ENCODE measurements around the gene APBB2. TPM values are rescaled to one million over a fixed set of nuclear protein-coding genes. Genes with fewer than 3 reads are reported as not detected.
"Not testable (repeated sequence)": the region's sequence is repeated elsewhere in the genome, so short reads cannot be mapped to it uniquely, and the experiment has no call there.

APBB2 gene
- total RNA-seq, 1 experiment from 2014 or later, result 3.7 TPM

DNA sequence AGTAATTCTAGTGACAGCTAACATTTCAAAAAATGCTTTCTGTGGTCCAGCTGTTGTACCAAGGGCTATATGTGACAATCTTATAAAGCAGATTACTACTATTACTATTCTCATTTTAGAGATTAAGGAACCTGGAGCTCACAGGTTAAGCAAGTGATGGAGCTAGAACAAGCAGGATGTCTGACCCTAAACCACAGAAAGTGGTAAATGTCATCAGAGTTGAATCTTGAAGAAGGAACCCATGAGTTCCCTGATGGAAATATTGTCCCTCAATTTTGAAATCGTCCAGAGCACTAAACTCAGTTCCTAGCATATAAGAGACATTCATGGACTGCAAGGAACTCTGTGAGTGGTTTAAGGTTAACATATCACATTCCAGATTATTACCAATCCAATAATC, 214.0 kb downstream of the APBB2 start:
- H3K79me2 ChIP-seq (ENCODE audit: low read length), result no peaks in the 10 kb centered on the region
- H3K4me2 ChIP-seq (ENCODE audit: low read depth, low read length, poor library complexity, severe bottlenecking), result no peak overlapping the region
- H4K20me1 ChIP-seq (ENCODE audit: insufficient read depth, low read depth, low read length), result no peaks in the 10 kb centered on the region
- H3K9me3 ChIP-seq (ENCODE audit: low read length), result no peaks in the 10 kb centered on the region
- no peak overlapping the region for H3K9ac ChIP-seq (ENCODE audit: low read length)
- no peaks in the 10 kb centered on the region for H3K27me3 ChIP-seq (ENCODE audit: low read length)
- H3K9me2 ChIP-seq (replicated peaks; ENCODE audit: insufficient read depth, low read length), result no peaks in the 10 kb centered on the region
- no peak overlapping the region for H3K27ac ChIP-seq (ENCODE audit: low read length)
- no peak overlapping the region for H3K4me3 ChIP-seq (ENCODE audit: low read length)
- H2AFZ ChIP-seq (ENCODE audit: low read length), result no peak overlapping the region
- no peak for DNase-seq
- no peaks in the 10 kb centered on the region for H3K36me3 ChIP-seq (ENCODE audit: insufficient read depth, low read length)
- no peaks in the 10 kb centered on the region for H3K4me1 ChIP-seq (ENCODE audit: low read length)

GRCh38 chr4:40998675-40999358, 215.5 kb downstream of the APBB2 start:
- H3K79me2 ChIP-seq (ENCODE audit: low read length), result no peaks in the 10 kb centered on the region
- H3K4me1 ChIP-seq (ENCODE audit: low read length), result no peaks in the 10 kb centered on the region
- DNase-seq, result no peak
- no peaks in the 10 kb centered on the region for H3K27me3 ChIP-seq (ENCODE audit: low read length)
- no peaks in the 10 kb centered on the region for H3K9me3 ChIP-seq (ENCODE audit: low read length)
- no peak overlapping the region for H3K4me2 ChIP-seq (ENCODE audit: low read depth, low read length, poor library complexity, severe bottlenecking)
- no peaks in the 10 kb centered on the region for H3K36me3 ChIP-seq (ENCODE audit: insufficient read depth, low read length)
- H3K9ac ChIP-seq (ENCODE audit: low read length), result no peak overlapping the region
- no peak overlapping the region for H3K27ac ChIP-seq (ENCODE audit: low read length)
- H3K4me3 ChIP-seq (ENCODE audit: low read length), result no peak overlapping the region
- no peak overlapping the region for H2AFZ ChIP-seq (ENCODE audit: low read length)
- no peaks in the 10 kb centered on the region for H4K20me1 ChIP-seq (ENCODE audit: insufficient read depth, low read depth, low read length)
- H3K9me2 ChIP-seq (replicated peaks; ENCODE audit: insufficient read depth, low read length), result no peaks in the 10 kb centered on the region

DNA sequence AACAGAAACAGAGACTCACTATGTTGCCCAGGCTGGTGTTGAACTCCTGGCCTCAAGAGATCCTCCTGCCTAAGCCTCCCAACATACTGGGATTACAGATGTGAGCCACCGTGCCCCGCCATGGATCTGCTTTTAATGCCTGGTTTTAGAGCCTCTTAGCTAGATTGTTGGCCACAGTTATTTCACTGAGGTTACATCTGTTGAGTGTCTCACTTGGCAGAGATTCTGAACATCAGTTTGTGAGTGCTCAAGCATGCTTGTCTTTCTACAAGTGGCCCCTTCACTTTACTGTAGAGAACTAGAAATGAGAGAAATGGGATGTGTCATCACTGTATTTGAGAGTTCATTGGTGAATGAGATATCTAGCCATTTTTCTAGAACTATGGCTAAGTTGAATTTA, 218.5 kb downstream of the APBB2 start:
- DNase-seq, result no peak
- H3K9me2 ChIP-seq (replicated peaks; ENCODE audit: insufficient read depth, low read length), result no peaks in the 10 kb centered on the region

DNA sequence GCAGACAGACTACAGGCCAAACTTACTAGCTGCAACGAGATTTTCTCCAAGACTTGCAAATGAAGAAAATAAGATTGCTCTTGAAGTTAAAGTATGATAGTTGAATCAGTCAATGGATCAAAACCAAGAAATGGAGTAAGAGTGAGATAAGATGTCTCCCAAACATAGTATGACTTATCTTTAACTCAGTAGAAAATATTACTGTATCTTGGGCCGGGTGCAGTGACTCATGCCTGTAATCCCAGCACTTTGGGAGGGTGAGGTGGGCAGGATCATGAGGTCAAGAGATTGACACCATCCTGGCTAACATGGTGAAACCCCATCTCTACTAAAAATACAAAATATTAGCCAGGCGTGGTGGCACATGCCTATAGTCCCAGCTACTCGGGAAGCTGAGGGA, 220.0 kb downstream of the APBB2 start:
- H2AFZ ChIP-seq (ENCODE audit: low read length); H3K9ac ChIP-seq (ENCODE audit: low read length); H3K4me2 ChIP-seq (ENCODE audit: low read depth, low read length, poor library complexity, severe bottlenecking); H3K9me3 ChIP-seq (ENCODE audit: low read length); H3K79me2 ChIP-seq (ENCODE audit: low read length); H4K20me1 ChIP-seq (ENCODE audit: insufficient read depth, low read depth, low read length); H3K4me1 ChIP-seq (ENCODE audit: low read length); H3K27me3 ChIP-seq (ENCODE audit: low read length); H3K27ac ChIP-seq (ENCODE audit: low read length); H3K36me3 ChIP-seq (ENCODE audit: insufficient read depth, low read length); H3K9me2 ChIP-seq (replicated peaks; ENCODE audit: insufficient read depth, low read length); DNase-seq; H3K4me3 ChIP-seq (ENCODE audit: low read length): not testable (repeated sequence)

More for the DNA sequence above, 218.5 kb downstream of the APBB2 start:
- Histone ChIP-seq H3K4me2 (ENCODE audit: low read depth, low read length, poor library complexity, severe bottlenecking) (no peak overlapping the region), H3K9ac (ENCODE audit: low read length) (no peak overlapping the region), H3K4me3 (ENCODE audit: low read length) (no peak overlapping the region), H4K20me1 (ENCODE audit: insufficient read depth, low read depth, low read length) (no peaks in the 10 kb centered on the region), H3K36me3 (ENCODE audit: insufficient read depth, low read length) (no peaks in the 10 kb centered on the region), H3K4me1 (ENCODE audit: low read length) (no peaks in the 10 kb centered on the region), H3K79me2 (ENCODE audit: low read length) (no peaks in the 10 kb centered on the region), H3K27ac (ENCODE audit: low read length) (no peak overlapping the region), H3K27me3 (ENCODE audit: low read length) (no peaks in the 10 kb centered on the region), H3K9me3 (ENCODE audit: low read length) (no peaks in the 10 kb centered on the region), H2AFZ (ENCODE audit: low read length) (no peak overlapping the region)

DNA sequence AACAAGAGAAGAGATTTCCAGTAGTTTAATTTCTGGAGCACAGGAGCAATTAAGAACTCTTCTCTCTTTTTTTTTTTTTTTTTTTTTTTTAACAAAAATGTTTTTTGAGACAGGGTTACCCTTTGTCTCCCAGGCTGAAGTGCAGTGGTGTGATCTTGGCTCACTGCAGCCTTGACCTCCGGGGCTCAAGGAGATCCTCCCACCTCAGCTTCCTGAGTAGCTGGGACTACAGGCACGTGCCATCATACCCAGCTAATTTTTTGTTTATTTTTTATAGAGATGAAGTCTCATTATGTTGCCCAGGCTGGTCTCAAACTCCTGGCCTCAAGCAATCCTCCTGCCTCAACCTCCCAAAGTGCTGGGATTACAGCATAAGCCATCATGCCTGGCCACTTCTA, 221.0 kb downstream of the APBB2 start:
- not testable (repeated sequence) for H4K20me1 ChIP-seq (ENCODE audit: insufficient read depth, low read depth, low read length); H3K27me3 ChIP-seq (ENCODE audit: low read length); H3K9me3 ChIP-seq (ENCODE audit: low read length); H3K9ac ChIP-seq (ENCODE audit: low read length); H3K36me3 ChIP-seq (ENCODE audit: insufficient read depth, low read length); H2AFZ ChIP-seq (ENCODE audit: low read length); H3K79me2 ChIP-seq (ENCODE audit: low read length); H3K9me2 ChIP-seq (replicated peaks; ENCODE audit: insufficient read depth, low read length); H3K27ac ChIP-seq (ENCODE audit: low read length); H3K4me3 ChIP-seq (ENCODE audit: low read length); DNase-seq; H3K4me1 ChIP-seq (ENCODE audit: low read length); H3K4me2 ChIP-seq (ENCODE audit: low read depth, low read length, poor library complexity, severe bottlenecking)

DNA sequence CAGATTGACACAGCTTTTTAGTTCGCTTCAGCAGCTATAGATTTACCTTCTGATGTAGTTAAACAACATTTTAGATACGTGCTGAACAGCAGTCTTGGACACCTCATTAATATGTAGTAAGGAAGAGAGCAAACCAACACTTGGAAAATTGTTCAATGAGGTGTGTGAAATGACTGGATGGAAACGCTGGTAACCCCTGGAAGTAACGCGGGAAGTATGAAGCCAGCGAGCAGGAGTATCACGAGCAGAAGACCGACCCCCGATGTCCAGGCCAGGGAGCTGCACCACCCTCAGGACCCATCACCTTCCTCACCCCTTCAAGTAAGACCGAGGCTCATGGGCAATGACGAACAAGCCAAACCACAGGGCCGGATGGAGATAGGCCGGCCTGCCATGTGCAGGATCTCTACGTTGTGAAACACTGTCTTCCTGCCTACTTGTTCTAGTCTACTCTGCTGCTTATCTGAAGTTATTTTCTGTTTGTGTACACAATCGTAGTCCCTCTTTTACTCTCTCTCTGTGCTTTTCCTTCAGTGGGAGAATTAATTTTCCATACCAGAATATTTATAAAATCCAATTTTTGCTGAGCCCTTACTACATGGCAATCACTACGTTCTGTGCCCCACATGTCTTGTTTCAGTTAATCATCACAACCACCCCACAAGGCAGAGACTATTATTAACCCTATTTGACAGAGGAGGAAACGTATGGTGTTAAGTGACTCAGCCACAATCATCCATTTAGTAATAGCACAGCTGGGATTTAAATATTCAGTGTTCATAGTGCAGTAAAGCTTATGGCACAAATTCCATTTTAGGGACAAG, 221.7 kb downstream of the APBB2 start:
- H2AFZ ChIP-seq (ENCODE audit: low read length), result no peak overlapping the region
- no peak overlapping the region for H3K27ac ChIP-seq (ENCODE audit: low read length)
- H3K4me1 ChIP-seq (ENCODE audit: low read length), result no peaks in the 10 kb centered on the region
- H3K36me3 ChIP-seq (ENCODE audit: insufficient read depth, low read length), result no peaks in the 10 kb centered on the region
- no peak overlapping the region for H3K4me3 ChIP-seq (ENCODE audit: low read length)
- H3K9ac ChIP-seq (ENCODE audit: low read length), result no peak overlapping the region
- no peaks in the 10 kb centered on the region for H4K20me1 ChIP-seq (ENCODE audit: insufficient read depth, low read depth, low read length)
- no peak for DNase-seq
- no peaks in the 10 kb centered on the region for H3K79me2 ChIP-seq (ENCODE audit: low read length)
- no peak overlapping the region for H3K4me2 ChIP-seq (ENCODE audit: low read depth, low read length, poor library complexity, severe bottlenecking)
- no peaks in the 10 kb centered on the region for H3K9me2 ChIP-seq (replicated peaks; ENCODE audit: insufficient read depth, low read length)
- H3K27me3 ChIP-seq (ENCODE audit: low read length), result no peaks in the 10 kb centered on the region
- H3K9me3 ChIP-seq (ENCODE audit: low read length), result no peaks in the 10 kb centered on the region

DNA sequence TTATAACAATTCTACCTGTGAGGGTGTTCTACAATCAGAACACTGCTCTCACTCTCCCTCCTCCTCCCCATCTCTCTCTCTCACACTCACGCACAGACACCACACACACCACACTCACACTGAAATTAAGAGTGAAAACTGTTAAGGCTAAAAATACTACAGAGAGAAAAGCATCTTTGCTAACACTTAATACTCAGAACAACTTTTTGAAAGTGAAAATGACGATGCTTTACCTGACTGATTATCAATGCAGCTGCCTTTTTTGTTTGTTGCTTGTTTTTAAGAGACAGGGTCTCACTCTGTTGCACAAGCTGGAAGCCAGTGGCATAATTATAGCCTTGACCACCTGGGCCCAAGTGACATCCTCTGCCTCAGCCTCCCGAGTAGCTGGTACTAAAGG, 222.4 kb downstream of the APBB2 start:
- H3K27ac ChIP-seq (ENCODE audit: low read length), result no peak overlapping the region
- H3K36me3 ChIP-seq (ENCODE audit: insufficient read depth, low read length), result no peaks in the 10 kb centered on the region
- H3K27me3 ChIP-seq (ENCODE audit: low read length), result no peaks in the 10 kb centered on the region
- no peak overlapping the region for H2AFZ ChIP-seq (ENCODE audit: low read length)
- H3K79me2 ChIP-seq (ENCODE audit: low read length), result no peaks in the 10 kb centered on the region
- no peak overlapping the region for H3K9ac ChIP-seq (ENCODE audit: low read length)
- H4K20me1 ChIP-seq (ENCODE audit: insufficient read depth, low read depth, low read length), result no peaks in the 10 kb centered on the region
- H3K9me3 ChIP-seq (ENCODE audit: low read length), result no peaks in the 10 kb centered on the region
- no peak for DNase-seq
- no peaks in the 10 kb centered on the region for H3K4me1 ChIP-seq (ENCODE audit: low read length)
- H3K4me3 ChIP-seq (ENCODE audit: low read length), result no peak overlapping the region
- H3K9me2 ChIP-seq (replicated peaks; ENCODE audit: insufficient read depth, low read length), result no peaks in the 10 kb centered on the region
- H3K4me2 ChIP-seq (ENCODE audit: low read depth, low read length, poor library complexity, severe bottlenecking), result no peak overlapping the region

DNA sequence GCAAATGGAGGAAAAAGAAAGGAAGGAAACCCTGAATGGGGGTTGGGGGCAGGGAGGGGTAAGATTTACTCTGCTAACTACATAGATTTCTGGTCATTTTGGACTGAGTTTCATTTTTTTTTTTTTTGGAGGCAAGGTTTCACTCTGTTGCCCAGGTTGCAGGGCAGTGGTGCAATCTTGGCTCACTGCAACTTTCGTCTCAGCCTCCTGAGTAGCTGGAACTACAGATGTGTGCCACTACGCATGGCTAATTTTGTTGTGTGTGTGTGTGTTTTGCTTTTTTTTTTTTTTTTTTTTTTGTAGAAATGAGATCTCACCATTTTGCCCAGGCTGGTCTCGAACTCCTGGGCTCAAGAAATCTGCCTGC, 223.5 kb downstream of the APBB2 start:
- Histone ChIP-seq H3K9me3 (ENCODE audit: low read length) (no peaks in the 10 kb centered on the region), H2AFZ (ENCODE audit: low read length) (no peak overlapping the region), H4K20me1 (ENCODE audit: insufficient read depth, low read depth, low read length) (no peaks in the 10 kb centered on the region), H3K27ac (ENCODE audit: low read length) (no peak overlapping the region), H3K79me2 (ENCODE audit: low read length) (no peaks in the 10 kb centered on the region), H3K9me2 (replicated peaks; ENCODE audit: insufficient read depth, low read length) (no peaks in the 10 kb centered on the region), H3K4me3 (ENCODE audit: low read length) (no peak overlapping the region), H3K9ac (ENCODE audit: low read length) (no peak overlapping the region), H3K4me1 (ENCODE audit: low read length) (no peaks in the 10 kb centered on the region), H3K27me3 (ENCODE audit: low read length) (no peaks in the 10 kb centered on the region), H3K36me3 (ENCODE audit: insufficient read depth, low read length) (no peaks in the 10 kb centered on the region), H3K4me2 (ENCODE audit: low read depth, low read length, poor library complexity, severe bottlenecking) (no peak overlapping the region)
- DNase-seq, result no peak

Data from Karpas-422 (cell line).